Memory B cell (primary cell): ENCODE results near the gene NOMO2.
"Not testable (repeated sequence)": the region's sequence is repeated elsewhere in the genome, so short reads cannot be mapped to it uniquely, and the experiment has no call there.

ENCODE experiments used
- ATAC-seq: fragments of 150-1000 bp; cut with Tn5 transposase; 2 replicates; pipeline ENCODE4 v1.10.0; 2021; ENCODE audit warnings: low read depth, mild to moderate bottlenecking, moderate library complexity
- DNase-seq, 2 donors: peaks; one replicate each; pipeline ENCODE4 v3.0.0; 2022; ENCODE audit warnings: low spot score in 2 of 2
- H3K27ac Mint-ChIP-seq: one replicate; pipeline ENCODE4 v1.8.0; 2022; ENCODE audit warnings: mild to moderate bottlenecking, moderate library complexity, mixed read lengths
- H3K27me3 Mint-ChIP-seq: one replicate; pipeline ENCODE4 v1.8.0; 2022; ENCODE audit warnings: mixed read lengths
- H3K36me3 Mint-ChIP-seq: one replicate; pipeline ENCODE4 v1.8.0; 2022; ENCODE audit warnings: mild to moderate bottlenecking, mixed read lengths
- H3K4me1 Mint-ChIP-seq: one replicate; pipeline ENCODE4 v1.8.0; 2022; ENCODE audit warnings: mixed read lengths
- H3K4me3 Mint-ChIP-seq: one replicate; pipeline ENCODE4 v1.8.0; 2022; ENCODE audit warnings: mild to moderate bottlenecking, moderate library complexity, mixed read lengths
- H3K9me3 Mint-ChIP-seq: one replicate; pipeline ENCODE4 v1.8.0; 2022; ENCODE audit warnings: mixed read lengths

NOMO2 gene

GRCh38 chr16:18561727-18562314 lies at the start of gene NOMO2:
Gene NOMO2, minus strand, starts transcription at chr16:18562097. Its CDS starts 57 bp downstream, at chr16:18562040.
- DNase-seq (peak; percentile 78 to 93), ATAC-seq (peak; percentile 95)
- not testable (repeated sequence) for H3K4me1 Mint-ChIP-seq, H3K27me3 Mint-ChIP-seq, H3K9me3 Mint-ChIP-seq, H3K27ac Mint-ChIP-seq, H3K36me3 Mint-ChIP-seq
- H3K4me3 Mint-ChIP-seq: peak within 1 kb of the TSS; percentile 81

DNA sequence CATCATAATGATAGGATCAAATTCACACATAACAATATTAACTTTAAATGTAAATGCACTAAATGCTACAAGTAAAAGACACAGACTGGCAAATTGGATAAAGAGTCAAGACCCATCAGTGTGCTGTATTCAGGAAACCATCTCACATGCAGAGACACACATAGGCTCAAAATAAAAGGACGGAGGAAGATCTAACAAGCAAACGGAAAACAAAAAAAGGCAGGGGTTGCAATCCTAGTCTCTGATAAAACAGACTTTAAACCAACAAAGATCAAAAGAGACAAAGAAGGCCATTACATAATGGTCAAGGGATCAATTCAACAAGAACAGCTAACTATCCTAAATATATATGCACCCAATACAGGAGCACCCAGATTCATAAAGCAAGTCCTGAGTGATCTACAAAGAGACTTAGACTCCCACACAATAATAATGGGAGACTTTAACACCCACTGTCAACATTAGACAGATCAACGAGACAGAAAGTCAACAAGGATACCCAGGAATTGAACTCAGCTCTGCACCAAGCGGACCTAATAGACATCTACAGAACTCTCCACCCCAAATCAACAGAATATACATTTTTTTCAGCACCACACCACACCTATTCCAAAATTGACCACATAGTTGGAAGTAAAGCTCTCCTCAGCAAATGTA lies 48.4 kb upstream of the NOMO2 start:
- H3K36me3 Mint-ChIP-seq, H3K27ac Mint-ChIP-seq, H3K4me1 Mint-ChIP-seq, ATAC-seq, H3K4me3 Mint-ChIP-seq, H3K9me3 Mint-ChIP-seq, DNase-seq, H3K27me3 Mint-ChIP-seq: not testable (repeated sequence)

- not testable (repeated sequence) for H3K27me3 Mint-ChIP-seq, ATAC-seq, H3K9me3 Mint-ChIP-seq, H3K4me1 Mint-ChIP-seq, H3K36me3 Mint-ChIP-seq, DNase-seq, H3K27ac Mint-ChIP-seq, H3K4me3 Mint-ChIP-seq
Measured at GRCh38 chr16:18608271-18608670, 46.4 kb upstream of the NOMO2 start.

DNA sequence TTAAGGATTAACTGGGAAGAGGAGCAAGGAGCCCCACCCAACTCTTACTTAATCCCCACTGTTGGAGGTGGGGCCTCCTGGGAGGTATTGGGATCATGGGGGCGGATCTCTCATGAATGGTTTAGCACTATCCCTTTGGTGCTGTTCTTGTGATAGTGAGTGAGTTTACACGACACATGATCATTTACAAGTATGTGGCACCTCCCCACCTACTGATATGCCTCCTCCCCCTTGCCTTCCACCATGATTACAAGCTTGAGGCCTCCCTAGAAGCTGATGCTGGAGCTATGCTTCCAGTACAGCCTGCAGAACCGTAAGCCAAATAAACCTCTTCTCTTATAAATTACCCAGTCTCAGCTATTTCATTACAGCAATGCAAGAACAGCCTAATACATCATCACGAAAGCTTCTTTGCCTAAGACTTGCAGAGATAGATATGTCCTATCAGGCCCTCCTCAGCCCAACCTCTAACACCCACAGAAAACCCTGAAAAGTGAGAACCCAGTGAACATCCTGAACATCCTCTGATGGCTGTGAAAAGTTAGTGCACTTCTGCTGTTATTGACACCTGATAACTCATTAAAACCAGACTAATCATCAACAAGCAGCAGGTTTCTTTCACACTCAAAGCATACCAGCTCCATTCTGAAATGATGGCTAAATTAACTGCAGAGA lies 41.8 kb upstream of the NOMO2 start:
- H3K9me3 Mint-ChIP-seq, H3K4me1 Mint-ChIP-seq, DNase-seq, H3K4me3 Mint-ChIP-seq, ATAC-seq, H3K36me3 Mint-ChIP-seq, H3K27me3 Mint-ChIP-seq, H3K27ac Mint-ChIP-seq: not testable (repeated sequence)

DNA sequence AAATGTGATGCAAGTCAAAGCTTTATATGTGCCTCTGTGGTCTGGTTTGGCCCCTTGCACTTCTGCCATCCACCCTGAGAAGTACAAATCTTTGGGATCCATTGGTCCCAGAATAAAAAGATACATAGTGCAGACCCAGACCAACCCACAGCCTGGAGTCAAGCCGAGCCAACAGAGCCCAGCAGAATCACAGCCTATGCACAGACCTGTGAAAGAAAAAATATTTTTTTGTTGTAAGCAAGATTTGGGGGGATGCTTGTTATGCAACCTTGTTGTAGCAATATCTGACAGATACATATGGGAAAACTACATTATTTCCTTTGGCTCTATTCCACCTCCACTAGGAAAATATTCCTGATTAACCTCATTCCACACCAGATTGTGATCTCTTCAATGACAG lies 36.7 kb upstream of the NOMO2 start:
- H3K36me3 Mint-ChIP-seq, H3K4me1 Mint-ChIP-seq, DNase-seq, H3K27ac Mint-ChIP-seq, H3K9me3 Mint-ChIP-seq, H3K4me3 Mint-ChIP-seq, H3K27me3 Mint-ChIP-seq, ATAC-seq: not testable (repeated sequence)

DNA sequence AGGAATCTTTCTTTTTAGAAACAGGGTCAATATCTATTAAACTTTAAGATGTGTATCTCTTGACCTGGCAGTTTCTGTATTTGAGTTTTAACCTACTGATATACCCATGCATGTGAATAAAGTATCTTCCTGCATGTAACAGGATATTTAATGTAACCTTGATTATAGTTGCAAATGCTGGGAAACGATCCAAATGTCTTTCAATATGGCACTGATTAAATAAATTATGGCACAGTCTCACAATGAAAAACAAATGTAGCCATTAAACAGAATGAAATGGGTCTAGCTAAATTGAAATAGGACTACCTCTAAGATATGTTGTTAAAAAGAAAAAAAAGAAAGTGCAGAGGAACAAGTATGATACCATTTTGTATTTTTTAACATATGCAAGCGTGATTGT lies 35.8 kb upstream of the NOMO2 start:
- not testable (repeated sequence) for H3K27ac Mint-ChIP-seq, ATAC-seq, H3K4me3 Mint-ChIP-seq, H3K27me3 Mint-ChIP-seq, H3K36me3 Mint-ChIP-seq, H3K9me3 Mint-ChIP-seq, DNase-seq, H3K4me1 Mint-ChIP-seq

GRCh38 chr16:18597319-18597718 lies 35.4 kb upstream of the NOMO2 start:
- H3K4me1 Mint-ChIP-seq, ATAC-seq, H3K27me3 Mint-ChIP-seq, H3K9me3 Mint-ChIP-seq, DNase-seq, H3K4me3 Mint-ChIP-seq, H3K27ac Mint-ChIP-seq, H3K36me3 Mint-ChIP-seq: not testable (repeated sequence)

GRCh38 chr16:18595796-18596195 lies 33.9 kb upstream of the NOMO2 start:
- H3K27me3 Mint-ChIP-seq, H3K4me3 Mint-ChIP-seq, H3K9me3 Mint-ChIP-seq, DNase-seq, H3K4me1 Mint-ChIP-seq, H3K36me3 Mint-ChIP-seq, ATAC-seq, H3K27ac Mint-ChIP-seq: not testable (repeated sequence)

GRCh38 chr16:18594880-18595279 lies 33.0 kb upstream of the NOMO2 start:
- H3K27ac Mint-ChIP-seq, ATAC-seq, H3K36me3 Mint-ChIP-seq, H3K27me3 Mint-ChIP-seq, DNase-seq, H3K4me1 Mint-ChIP-seq, H3K9me3 Mint-ChIP-seq, H3K4me3 Mint-ChIP-seq: not testable (repeated sequence)

- H3K9me3 Mint-ChIP-seq, H3K27ac Mint-ChIP-seq, DNase-seq, H3K4me1 Mint-ChIP-seq, H3K36me3 Mint-ChIP-seq, ATAC-seq, H3K4me3 Mint-ChIP-seq, H3K27me3 Mint-ChIP-seq: not testable (repeated sequence)
Measured at GRCh38 chr16:18593904-18594303, 32.0 kb upstream of the NOMO2 start.

DNA sequence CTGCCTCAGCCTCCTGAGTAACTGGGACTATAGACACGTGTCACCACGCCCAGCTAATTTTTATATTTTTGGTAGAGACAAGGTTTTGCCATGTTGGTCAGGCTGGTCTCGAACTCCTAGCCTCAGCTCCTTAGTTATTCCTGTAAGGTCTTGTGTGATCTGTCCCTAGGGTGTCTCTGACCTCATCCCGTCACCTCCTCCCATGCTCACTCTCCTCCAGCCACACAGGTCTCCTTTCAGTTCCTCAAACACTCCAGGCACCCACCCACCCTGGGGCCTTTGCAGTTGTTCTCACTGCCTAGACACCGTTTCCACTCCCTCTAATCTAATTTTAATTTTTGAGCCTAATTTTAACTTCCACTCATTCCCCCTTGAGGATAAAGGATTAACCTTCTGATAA lies 31.1 kb upstream of the NOMO2 start:
- not testable (repeated sequence) for H3K4me3 Mint-ChIP-seq, H3K36me3 Mint-ChIP-seq, DNase-seq, H3K27me3 Mint-ChIP-seq, H3K4me1 Mint-ChIP-seq, H3K9me3 Mint-ChIP-seq, H3K27ac Mint-ChIP-seq
- ATAC-seq: peak; percentile 91

DNA sequence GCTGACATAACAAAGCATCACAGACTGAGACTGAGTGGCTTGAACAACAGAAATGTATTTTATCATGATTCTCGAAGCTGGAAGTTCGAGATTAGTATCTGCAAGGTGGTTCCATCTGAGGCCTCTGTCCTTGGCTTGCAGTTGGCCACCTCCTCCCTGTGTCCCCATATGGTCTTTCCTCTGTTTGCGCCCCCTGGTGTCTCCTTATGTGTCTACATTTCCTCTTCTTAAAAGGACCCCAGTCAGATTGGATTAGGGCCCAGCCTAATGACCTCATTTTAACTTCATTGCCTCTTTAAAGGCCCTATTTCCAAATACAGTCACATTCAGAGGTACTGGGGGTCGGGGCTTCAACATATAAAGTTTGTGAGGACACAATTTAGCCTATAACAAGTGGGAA lies 30.0 kb upstream of the NOMO2 start:
- not testable (repeated sequence) for H3K27me3 Mint-ChIP-seq, H3K4me3 Mint-ChIP-seq, H3K4me1 Mint-ChIP-seq, ATAC-seq, H3K9me3 Mint-ChIP-seq, H3K27ac Mint-ChIP-seq, H3K36me3 Mint-ChIP-seq, DNase-seq

- H3K27ac Mint-ChIP-seq, H3K4me1 Mint-ChIP-seq, H3K4me3 Mint-ChIP-seq, DNase-seq, H3K9me3 Mint-ChIP-seq, H3K27me3 Mint-ChIP-seq, ATAC-seq, H3K36me3 Mint-ChIP-seq: not testable (repeated sequence)
Measured at GRCh38 chr16:18591441-18591840, 29.5 kb upstream of the NOMO2 start.

DNA sequence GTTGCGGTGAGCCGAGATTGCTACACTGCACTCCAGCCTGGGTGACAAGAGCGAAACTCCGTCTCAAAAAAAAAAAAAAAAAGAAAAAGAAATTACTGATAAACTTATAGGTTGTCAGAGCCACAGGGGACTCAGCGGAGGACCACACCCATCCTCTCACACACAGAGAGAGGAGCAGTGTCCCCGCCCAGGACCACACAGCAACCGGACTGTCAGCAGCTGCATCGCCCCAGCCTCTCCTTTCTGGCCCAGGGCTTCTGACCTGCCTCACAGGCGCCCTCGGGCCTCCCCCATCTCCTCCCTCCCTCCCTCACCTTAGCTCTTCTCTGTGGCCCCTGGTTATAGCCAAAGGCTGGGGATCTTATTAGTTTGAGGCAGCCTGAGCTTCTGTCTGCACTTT lies 27.9 kb upstream of the NOMO2 start:
- not testable (repeated sequence) for H3K4me1 Mint-ChIP-seq, H3K4me3 Mint-ChIP-seq, DNase-seq, H3K27ac Mint-ChIP-seq, H3K27me3 Mint-ChIP-seq, H3K36me3 Mint-ChIP-seq, H3K9me3 Mint-ChIP-seq
- peak; percentile 67 for ATAC-seq
